ENCODE measurements around the gene CDYL2.

Gene CDYL2

GRCh38 chr16:80723091-80723490 lies 81.3 kb downstream of the CDYL2 start:
- Histone ChIP-seq H3K27me3 (ENCODE audit: insufficient read depth, low read depth) (no peaks in the 10 kb centered on the region), H3K36me3 (ENCODE audit: insufficient read depth) (no peaks in the 10 kb centered on the region), H4K20me1 (ENCODE audit: insufficient read depth) (no peaks in the 10 kb centered on the region), H3K9ac (no peak overlapping the region), H3K4me2 (no peak overlapping the region), H3K79me2 (ENCODE audit: insufficient read depth, low read depth) (peaks cover 5% of the 10 kb centered on the region; the same call in 1 of the 2 replicates), H3K27ac (no peak overlapping the region), H3K4me3 (IDR thresholded peaks at IDR 0.05; ENCODE audit: insufficient read depth, low read depth, low read length) (no peak overlapping the region), H2AFZ (ENCODE audit: low read depth) (no peak overlapping the region), H3K4me1 (ENCODE audit: low read depth, poor library complexity, severe bottlenecking) (no peaks in the 10 kb centered on the region)
- no peak for TF ChIP-seq CTCF (conservative IDR thresholded peaks at IDR 0.05; ENCODE audit: low read depth, low read length)

- Histone ChIP-seq H4K20me1 (ENCODE audit: insufficient read depth) (no peaks in the 10 kb centered on the region), H3K27ac (no peak overlapping the region), H3K4me3 (IDR thresholded peaks at IDR 0.05; ENCODE audit: insufficient read depth, low read depth, low read length) (no peak overlapping the region), H3K4me1 (ENCODE audit: low read depth, poor library complexity, severe bottlenecking) (no peaks in the 10 kb centered on the region), H3K36me3 (ENCODE audit: insufficient read depth) (no peaks in the 10 kb centered on the region), H3K79me2 (ENCODE audit: insufficient read depth, low read depth) (no peaks in the 10 kb centered on the region), H3K4me2 (no peak overlapping the region), H3K27me3 (ENCODE audit: insufficient read depth, low read depth) (no peaks in the 10 kb centered on the region), H3K9ac (no peak overlapping the region), H2AFZ (ENCODE audit: low read depth) (no peak overlapping the region)
- TF ChIP-seq CTCF (conservative IDR thresholded peaks at IDR 0.05; ENCODE audit: low read depth, low read length): no peak
These were observed 83.5 kb downstream of the CDYL2 start for GRCh38 chr16:80720804-80721371.

- no peak overlapping the region for H3K4me3 ChIP-seq (IDR thresholded peaks at IDR 0.05; ENCODE audit: insufficient read depth, low read depth, low read length)
- H4K20me1 ChIP-seq (ENCODE audit: insufficient read depth): no peaks in the 10 kb centered on the region
- H2AFZ ChIP-seq (ENCODE audit: low read depth): no peak overlapping the region
- no peak for TF ChIP-seq CTCF (conservative IDR thresholded peaks at IDR 0.05; ENCODE audit: low read depth, low read length)
- H3K27ac ChIP-seq: no peak overlapping the region
- H3K27me3 ChIP-seq (ENCODE audit: insufficient read depth, low read depth): no peaks in the 10 kb centered on the region
- no peaks in the 10 kb centered on the region for H3K4me1 ChIP-seq (ENCODE audit: low read depth, poor library complexity, severe bottlenecking)
- no peaks in the 10 kb centered on the region for H3K36me3 ChIP-seq (ENCODE audit: insufficient read depth)
- no peaks in the 10 kb centered on the region for H3K79me2 ChIP-seq (ENCODE audit: insufficient read depth, low read depth)
- H3K9ac ChIP-seq: no peak overlapping the region
- H3K4me2 ChIP-seq: no peak overlapping the region
These were observed 84.8 kb downstream of the CDYL2 start for GRCh38 chr16:80719573-80719972.

DNA sequence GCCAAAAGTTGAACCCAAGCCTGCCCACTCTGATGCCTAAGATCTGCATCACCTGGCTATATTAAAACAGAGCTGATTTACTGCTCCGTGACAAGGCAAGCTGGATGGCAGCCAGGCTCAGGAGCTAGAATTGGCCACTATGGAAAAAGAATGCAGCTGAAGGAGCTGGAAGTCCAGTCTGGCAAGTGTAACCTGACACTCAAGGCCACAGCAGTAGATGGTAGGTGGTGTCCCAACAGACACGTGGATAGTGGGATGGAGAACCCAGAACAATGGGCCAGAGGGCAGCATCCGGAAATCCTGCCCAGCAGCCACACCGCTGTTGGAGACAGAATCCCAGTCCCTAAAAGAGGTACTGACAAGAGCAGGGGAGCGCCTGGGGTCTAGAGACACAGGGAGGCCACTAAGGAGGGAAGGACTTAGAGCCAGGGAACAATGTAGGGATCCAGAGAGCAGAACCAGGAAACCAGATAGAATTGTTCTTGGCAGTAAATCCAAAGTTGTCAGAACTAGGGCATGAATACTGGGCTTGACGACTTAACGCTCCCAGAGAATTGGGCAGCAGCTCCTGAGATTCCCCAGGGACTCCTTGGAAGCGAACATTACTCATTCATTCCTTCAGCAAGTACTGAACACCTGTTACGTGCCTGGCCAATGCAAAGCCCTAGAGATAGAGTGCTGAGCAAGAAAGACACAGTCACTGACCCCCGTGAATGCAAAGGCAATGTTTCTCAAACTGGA lies 85.7 kb downstream of the CDYL2 start:
- Histone ChIP-seq H3K4me1 (ENCODE audit: low read depth, poor library complexity, severe bottlenecking) (no peaks in the 10 kb centered on the region), H3K27me3 (ENCODE audit: insufficient read depth, low read depth) (no peaks in the 10 kb centered on the region), H3K79me2 (ENCODE audit: insufficient read depth, low read depth) (no peaks in the 10 kb centered on the region), H3K9ac (no peak overlapping the region), H4K20me1 (ENCODE audit: insufficient read depth) (no peaks in the 10 kb centered on the region), H3K27ac (no peak overlapping the region), H3K4me2 (no peak overlapping the region), H3K4me3 (IDR thresholded peaks at IDR 0.05; ENCODE audit: insufficient read depth, low read depth, low read length) (no peak overlapping the region), H3K36me3 (ENCODE audit: insufficient read depth) (no peaks in the 10 kb centered on the region), H2AFZ (ENCODE audit: low read depth) (no peak overlapping the region)
- TF ChIP-seq CTCF (conservative IDR thresholded peaks at IDR 0.05; ENCODE audit: low read depth, low read length): no peak
